NB4 (cell line): ENCODE results near the gene PDHB.

Source experiments
- CTCF ChIP-seq: IDR thresholded peaks from one replicate; pipeline ENCODE4 v1.5.1; 2012; ENCODE audit warnings: low read depth, low read length
- MYC ChIP-seq: IDR thresholded peaks from 2 replicates; pipeline ENCODE4 v1.6.1; 2011; ENCODE audit warnings: low read depth, low read length
- POLR2A ChIP-seq: IDR thresholded peaks from 2 replicates; pipeline ENCODE4 v1.6.1; 2011; ENCODE audit warnings: mild to moderate bottlenecking; ENCODE audit not compliant: insufficient read length; ENCODE audit errors: extremely low read depth

- no peak for TF ChIP-seq CTCF
- no peak for TF ChIP-seq MYC
- TF ChIP-seq POLR2A: no peak
These were observed 8.2 kb upstream of the PDHB start for GRCh38 chr3:58441514-58442450.
